K562 (cell line): ENCODE measurements around the gene ZBTB20. TPM values are rescaled to one million over a fixed set of nuclear protein-coding genes. Genes with fewer than 3 reads are reported as not detected.

Experiments used
- ATAC-seq: fragments of 200-7000 bp; cut with Tn5 transposase; 3 replicates; pipeline ENCODE4 v1.9.1; 2020; ENCODE audit warnings: moderate library complexity
- BruUV-seq: library from RNA; stranded (reverse); fragments of 400-500 nt; replicated peaks from 2 replicates; lab custom pipeline; 2021; lab: Mats Ljungman, UMichigan
- CTCF ChIA-PET: fragments of 300-600 bp; formaldehyde crosslinking; extraction: SDS; loops from one replicate; lab custom pipeline; 2021; ENCODE audit warnings: low intra/inter-chr PET ratio; lab: Yijun Ruan, JAX
- POLR2A ChIA-PET: fragments of 300-600, 350-650 bp; sonication (Branson Sonifier 250); formaldehyde crosslinking; extraction: SDS; loops from one replicate; lab custom pipeline; 2021; ENCODE audit warnings: antibody characterized with exemption, inconsistent platforms; lab: Yijun Ruan, JAX
- DNase-seq, 4 experiments: peaks; one replicate each; pipeline versions ENCODE4 v3.0.0 to v3.0.0-alpha.2; 2011 to 2018; ENCODE audit warnings: low spot score in 3 of 4, mixed read lengths in 3 of 4; ENCODE audit errors: extremely low read depth in 1 of 4
- FAIRE-seq: peaks from 2 replicates; lab custom pipeline; 2011; peaks lifted over from hg19 to GRCh38; lab: Jason Lieb, UNC
- H2AFZ ChIP-seq: 2 replicates; pipeline ENCODE4 v1.6.0; 2011; ENCODE audit warnings: low read depth, low read length, control low read depth, inconsistent platforms
- H3K27ac ChIP-seq: fragments of 200-600 bp; 3 replicates; pipeline ENCODE4 v1.8.0; 2011; ENCODE audit warnings: low read depth, mild to moderate bottlenecking, control low read depth, inconsistent platforms, low read length, moderate library complexity, mixed read lengths; ENCODE audit errors: extremely low read depth
- H3K27me3 ChIP-seq, 2 experiments: fragments of 300-600 bp in 1 of 2; 2 replicates in 1 of 2; 3 replicates in 1 of 2; pipeline versions ENCODE4 v1.6.0 to v1.8.0; 2011; ENCODE audit warnings: inconsistent platforms in 2 of 2, low read length in 2 of 2, mild to moderate bottlenecking in 1 of 2, mixed read lengths in 1 of 2, moderate library complexity in 1 of 2; ENCODE audit not compliant: control insufficient read depth in 2 of 2, insufficient read depth in 2 of 2
- H3K36me3 ChIP-seq: fragments of 300-600 bp; 3 replicates; pipeline ENCODE4 v1.8.0; 2011; ENCODE audit warnings: mild to moderate bottlenecking, low read length, inconsistent platforms; ENCODE audit not compliant: control insufficient read depth, insufficient read depth
- H3K4me1 ChIP-seq, 2 experiments: fragments of 200-600 bp in 1 of 2; replicated peaks in 1 of 2; 2 replicates in 1 of 2; 3 replicates in 1 of 2; pipeline versions ENCODE4 v1.5.1 to v1.8.0; 2011; ENCODE audit warnings: inconsistent platforms in 2 of 2, low read length in 2 of 2, mild to moderate bottlenecking in 1 of 2, mixed read lengths in 1 of 2, moderate library complexity in 1 of 2; ENCODE audit not compliant: control insufficient read depth in 2 of 2, insufficient read depth in 2 of 2
- H3K4me2 ChIP-seq: 2 replicates; pipeline ENCODE4 v1.6.1; 2011; ENCODE audit warnings: low read length, control low read depth, inconsistent platforms, mixed read lengths; ENCODE audit not compliant: insufficient read depth
- H3K4me3 ChIP-seq: fragments of 200-600 bp; sonication (generic), shearing (Covaris generic); 2 replicates; pipeline ENCODE4 v1.5.1; 2016; ENCODE audit warnings: control low read depth, inconsistent platforms
- H3K79me2 ChIP-seq: fragments of 200-600 bp; 3 replicates; pipeline ENCODE4 v1.8.0; 2011; ENCODE audit warnings: low read length, inconsistent platforms; ENCODE audit not compliant: control insufficient read depth, insufficient read depth
- H3K9ac ChIP-seq, 2 experiments: 2 replicates each; pipeline versions ENCODE4 v1.6.0 to v1.6.1; 2011; ENCODE audit warnings: low read depth in 2 of 2, low read length in 2 of 2, control low read depth in 1 of 2, inconsistent platforms in 1 of 2, mild to moderate bottlenecking in 1 of 2, mixed read lengths in 1 of 2; ENCODE audit not compliant: insufficient read depth in 1 of 2
- H3K9me1 ChIP-seq: one replicate; pipeline ENCODE4 v1.6.0; 2011; ENCODE audit warnings: inconsistent platforms, mild to moderate bottlenecking, low read length, moderate library complexity; ENCODE audit not compliant: control insufficient read depth, insufficient read depth
- H3K9me3 ChIP-seq: replicated peaks from 2 replicates; pipeline ENCODE4 v1.5.1; 2011; ENCODE audit warnings: low read depth, low read length, inconsistent platforms; ENCODE audit not compliant: control insufficient read depth, insufficient read depth
- H4K20me1 ChIP-seq: replicated peaks from 2 replicates; pipeline ENCODE4 v1.6.1; 2011; ENCODE audit warnings: low read length, inconsistent platforms, mixed read lengths; ENCODE audit not compliant: control insufficient read depth, insufficient read depth
- SMAD2 ChIP-seq: fragments of 150-350 bp; IDR thresholded peaks from 2 replicates; pipeline ENCODE4 v1.6.1; 2014; ENCODE audit warnings: low read depth, mild to moderate bottlenecking, low read length
- WGBS: fragments of 100-300 bp; shearing (Covaris generic); methylation state at CpG from one replicate; pipeline ENCODE4 v1.1.6; 2016; ENCODE audit warnings: low coverage, mixed read lengths; ENCODE audit not compliant: insufficient coverage; ENCODE audit errors: missing lambda C conversion rate; 5-methylcytosine and 5-hydroxymethylcytosine counted together
- in situ Hi-C: fragments of 300-500 bp; cut with MboI; formaldehyde crosslinking; loops from 4 replicates; pipeline ENCODE4 v1.15.0; 2018; ENCODE audit warnings: inconsistent platforms, mixed read lengths
- intact Hi-C: fragments of 100-400 bp; cut with micrococcal nuclease; formaldehyde crosslinking; loops from 2 replicates; pipeline ENCODE4 v1.14.2; 2022
- polyA plus RNA-seq, 8 experiments: library from polyadenylated mRNA; depleted of rRNA in 4 of 8; stranded (reverse) in 5 of 8; unstranded in 3 of 8; fragments of >200 nt; fragmentation: Nextera tagmentation in 2 of 8; fragmentation: Illumina TruSeq in 1 of 8; extraction: Ambion mirVana in 2 of 8; extraction: Trizol in 1 of 8; gene quantifications; 2 replicates each; pipeline versions ENCODE4 v1.2.1 to v1.2.3, GENCODE V29; 2011 to 2014; ENCODE audit warnings: inconsistent platforms in 1 of 8, missing spikeins in 1 of 8
- total RNA-seq, 7 experiments: library from RNA; depleted of rRNA in 6 of 7; stranded (reverse); fragments of >200 nt in 6 of 7; fragmentation: Illumina TruSeq in 2 of 7; extraction: Trizol in 2 of 7; gene quantifications; 2 replicates each; pipeline versions ENCODE4 v1.2.1 to v1.2.3, GENCODE V29; 2011 to 2021; ENCODE audit warnings: low replicate concordance in 1 of 7
- TF ChIP-seq, protein P1 (sequence below): fragments of 450-650 bp; IDR thresholded peaks from 2 replicates; pipeline ENCODE4 v1.6.1; 2018; ENCODE audit not compliant: partially characterized antibody
- TF ChIP-seq, protein P2 (sequence below), 2 experiments: fragments of 250-450 bp in 1 of 2; fragments of 450-650 bp in 1 of 2; sonication (Bioruptor Pico) in 1 of 2; IDR thresholded peaks; 2 replicates each; pipeline versions ENCODE4 v1.6.1 to v1.8.0; 2016 to 2021; ENCODE audit warnings: mild to moderate bottlenecking in 2 of 2, moderate library complexity in 2 of 2, missing compliant biosample characterization in 1 of 2, missing genetic modification characterization in 1 of 2

The ZBTB20 gene
- total and polyA plus RNA-seq, 9 of the 15 experiments (the other 6 are each of a cell fraction or from before 2014, with no cell fraction given), result 0.17 to 1.7 (median 0.45) TPM

DNA sequence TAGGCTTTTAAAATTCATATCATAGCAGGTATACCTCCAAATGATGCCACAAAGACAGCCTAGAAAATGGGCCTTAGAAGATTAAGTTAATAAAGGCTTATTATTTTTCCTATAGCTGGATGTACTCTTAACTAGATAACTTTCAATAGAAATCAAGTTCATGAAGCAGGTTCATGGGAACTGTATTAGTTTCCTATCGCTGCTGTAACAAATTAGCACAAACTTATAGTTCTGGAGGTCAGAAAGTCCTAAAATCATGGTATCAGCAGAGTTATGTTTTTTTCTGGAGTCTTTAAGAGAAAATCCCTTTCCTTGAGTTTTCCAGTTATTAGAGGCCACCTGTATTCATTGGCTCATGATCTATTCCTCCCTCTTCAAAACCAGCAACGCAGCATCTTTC is 583.4 kb downstream of the ZBTB20 start:
- 0% methylated on average over 2 of the region's 2 CpGs for WGBS
- Histone ChIP-seq H2AFZ (no peak overlapping the region), H3K9ac (no peak overlapping the region), H3K27me3 (no peaks in the 10 kb centered on the region), H3K9me3 (no peaks in the 10 kb centered on the region), H3K4me1 (no peaks in the 10 kb centered on the region), H3K27ac (no peak overlapping the region), H3K36me3 (no peaks in the 10 kb centered on the region), H3K9me1 (no peaks in the 10 kb centered on the region), H3K4me3 (no peak overlapping the region), H4K20me1 (no peaks in the 10 kb centered on the region), H3K4me2 (no peak overlapping the region), H3K79me2 (no peaks in the 10 kb centered on the region)
- FAIRE-seq (no peak), ATAC-seq (no peak), DNase-seq (no peak)
- intact Hi-C loops (no loop called here), in situ Hi-C loops (no loop called here)
- BruUV-seq, result no TSS peak
- CTCF ChIA-PET, result no interaction called here
- POLR2A ChIA-PET, result no interaction called here
- no peak for TF ChIP-seq SMAD2
- TF ChIP-seq, protein P1, sequence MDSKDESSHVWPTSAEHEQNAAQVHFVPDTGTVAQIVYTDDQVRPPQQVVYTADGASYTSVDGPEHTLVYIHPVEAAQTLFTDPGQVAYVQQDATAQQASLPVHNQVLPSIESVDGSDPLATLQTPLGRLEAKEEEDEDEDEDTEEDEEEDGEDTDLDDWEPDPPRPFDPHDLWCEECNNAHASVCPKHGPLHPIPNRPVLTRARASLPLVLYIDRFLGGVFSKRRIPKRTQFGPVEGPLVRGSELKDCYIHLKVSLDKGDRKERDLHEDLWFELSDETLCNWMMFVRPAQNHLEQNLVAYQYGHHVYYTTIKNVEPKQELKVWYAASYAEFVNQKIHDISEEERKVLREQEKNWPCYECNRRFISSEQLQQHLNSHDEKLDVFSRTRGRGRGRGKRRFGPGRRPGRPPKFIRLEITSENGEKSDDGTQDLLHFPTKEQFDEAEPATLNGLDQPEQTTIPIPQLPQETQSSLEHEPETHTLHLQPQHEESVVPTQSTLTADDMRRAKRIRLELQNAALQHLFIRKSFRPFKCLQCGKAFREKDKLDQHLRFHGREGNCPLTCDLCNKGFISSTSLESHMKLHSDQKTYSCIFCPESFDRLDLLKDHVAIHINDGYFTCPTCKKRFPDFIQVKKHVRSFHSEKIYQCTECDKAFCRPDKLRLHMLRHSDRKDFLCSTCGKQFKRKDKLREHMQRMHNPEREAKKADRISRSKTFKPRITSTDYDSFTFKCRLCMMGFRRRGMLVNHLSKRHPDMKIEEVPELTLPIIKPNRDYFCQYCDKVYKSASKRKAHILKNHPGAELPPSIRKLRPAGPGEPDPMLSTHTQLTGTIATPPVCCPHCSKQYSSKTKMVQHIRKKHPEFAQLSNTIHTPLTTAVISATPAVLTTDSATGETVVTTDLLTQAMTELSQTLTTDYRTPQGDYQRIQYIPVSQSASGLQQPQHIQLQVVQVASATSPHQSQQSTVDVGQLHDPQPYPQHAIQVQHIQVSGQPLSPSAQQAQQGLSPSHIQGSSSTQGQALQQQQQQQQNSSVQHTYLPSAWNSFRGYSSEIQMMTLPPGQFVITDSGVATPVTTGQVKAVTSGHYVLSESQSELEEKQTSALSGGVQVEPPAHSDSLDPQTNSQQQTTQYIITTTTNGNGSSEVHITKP, result no peak
- TF ChIP-seq, protein P2, sequence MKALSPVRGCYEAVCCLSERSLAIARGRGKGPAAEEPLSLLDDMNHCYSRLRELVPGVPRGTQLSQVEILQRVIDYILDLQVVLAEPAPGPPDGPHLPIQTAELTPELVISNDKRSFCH (CRISPR knock-in tag; IDR thresholded peaks at IDR 0.05), result no peak
- TF ChIP-seq, protein P2 (tag; IDR thresholded peaks at IDR 0.05), result no peak
